ENCODE results near the gene TOP1.

TOP1 gene

DNA sequence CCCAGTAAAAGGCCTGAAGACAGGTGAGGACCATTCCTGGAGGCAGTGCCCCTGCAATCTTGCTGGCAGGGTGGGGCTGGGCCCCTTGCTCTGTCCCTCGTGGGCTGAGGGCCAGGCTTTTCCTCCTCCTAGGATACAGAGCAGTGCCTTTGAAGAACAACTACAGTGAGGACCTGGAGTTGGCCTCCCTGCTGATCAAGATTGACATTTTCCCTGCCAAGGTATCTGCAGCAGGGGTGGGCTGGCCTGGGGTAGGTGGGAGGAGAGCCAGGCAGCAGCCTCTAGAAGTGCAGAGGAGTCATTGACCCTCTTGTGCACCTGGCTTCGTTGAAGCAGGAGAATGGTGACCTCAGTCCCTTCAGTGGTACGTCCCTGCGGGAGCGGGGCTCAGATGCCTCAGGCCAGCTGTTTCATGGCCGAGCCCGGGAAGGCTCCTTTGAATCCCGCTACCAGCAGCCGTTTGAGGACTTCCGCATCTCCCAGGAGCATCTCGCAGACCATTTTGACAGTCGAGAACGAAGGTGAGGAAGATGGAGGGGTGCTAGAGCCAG, 145.2 kb downstream of the TOP1 start:
- Mint-ChIP-seq H3K4me1 (peaks cover 59% of the 10 kb centered on the region), H3K27ac (peak overlapping the region in 1 of 2 donors; percentile 49)
- ATAC-seq = no peak

More for the DNA sequence above, 145.2 kb downstream of the TOP1 start:
- no peaks in the 10 kb centered on the region for H3K9me3 Mint-ChIP-seq
- H3K27me3 Mint-ChIP-seq = no peaks in the 10 kb centered on the region
- DNase-seq = peak in 1 of 2 donors; percentile 3
- no peak overlapping the region for H3K4me3 Mint-ChIP-seq
